Measurements from ENCODE around the gene CHCHD6. TPM values are rescaled to one million over a fixed set of nuclear protein-coding genes. Genes with fewer than 3 reads are reported as not detected.

The CHCHD6 gene
- total RNA-seq, 2 donors from 2014 or later = 9.3 to 13.2 TPM

GRCh38 chr3:126745760-126746394, 41.8 kb downstream of the CHCHD6 start:
- DNase-seq = peak; percentile 82
- no peak for TF ChIP-seq CTCF (IDR thresholded peaks at IDR 0.05)
- no peaks in the 10 kb centered on the region for H3K36me3 ChIP-seq
- no peak overlapping the region for H3K4me3 ChIP-seq
- no peaks in the 10 kb centered on the region for H3K27me3 ChIP-seq
- no peaks in the 10 kb centered on the region for H3K4me1 ChIP-seq
- no peaks in the 10 kb centered on the region for H3K9me3 ChIP-seq
- H3K27ac ChIP-seq = no peak overlapping the region
- intact Hi-C loops (cut with DNase I) = no loop called here
- H3K9ac ChIP-seq (ENCODE audit: low read depth in 2 of 2, low read length in 2 of 2) = no peak overlapping the region

GRCh38 chr3:126746395-126747177, 42.5 kb downstream of the CHCHD6 start:
- no peak for DNase-seq
- intact Hi-C loops (cut with DNase I) = no loop called here
- Histone ChIP-seq H3K4me3 (no peak overlapping the region), H3K9me3 (no peaks in the 10 kb centered on the region), H3K36me3 (no peaks in the 10 kb centered on the region), H3K9ac (ENCODE audit: low read depth in 2 of 2, low read length in 2 of 2) (no peak overlapping the region), H3K27ac (no peak overlapping the region), H3K27me3 (no peaks in the 10 kb centered on the region), H3K4me1 (no peaks in the 10 kb centered on the region)
- TF ChIP-seq CTCF (IDR thresholded peaks at IDR 0.05) = no peak

GRCh38 chr3:126747768-126748167, 43.7 kb downstream of the CHCHD6 start:
- no peaks in the 10 kb centered on the region for H3K27me3 ChIP-seq
- no peaks in the 10 kb centered on the region for H3K9me3 ChIP-seq
- no peaks in the 10 kb centered on the region for H3K36me3 ChIP-seq
- DNase-seq = no peak
- H3K4me3 ChIP-seq = no peak overlapping the region
- H3K27ac ChIP-seq = no peak overlapping the region
- H3K4me1 ChIP-seq = no peaks in the 10 kb centered on the region
- intact Hi-C loops (cut with DNase I) = no loop called here
- no peak overlapping the region for H3K9ac ChIP-seq (ENCODE audit: low read depth in 2 of 2, low read length in 2 of 2)
- TF ChIP-seq CTCF (IDR thresholded peaks at IDR 0.05) = no peak

GRCh38 chr3:126748701-126749546, 44.9 kb downstream of the CHCHD6 start:
- no peak overlapping the region for H3K27ac ChIP-seq
- no peak overlapping the region for H3K4me3 ChIP-seq
- TF ChIP-seq CTCF (IDR thresholded peaks at IDR 0.05) = no peak
- H3K36me3 ChIP-seq = no peaks in the 10 kb centered on the region
- DNase-seq = no peak
- no peaks in the 10 kb centered on the region for H3K27me3 ChIP-seq
- H3K4me1 ChIP-seq = no peaks in the 10 kb centered on the region
- H3K9ac ChIP-seq (ENCODE audit: low read depth in 2 of 2, low read length in 2 of 2) = no peak overlapping the region
- H3K9me3 ChIP-seq = no peaks in the 10 kb centered on the region
- intact Hi-C loops (cut with DNase I) = no loop called here

GRCh38 chr3:126749547-126749875, 45.5 kb downstream of the CHCHD6 start:
- Histone ChIP-seq H3K4me3 (no peak overlapping the region), H3K9ac (ENCODE audit: low read depth in 2 of 2, low read length in 2 of 2) (no peak overlapping the region), H3K27ac (no peak overlapping the region), H3K36me3 (no peaks in the 10 kb centered on the region), H3K27me3 (no peaks in the 10 kb centered on the region), H3K9me3 (no peaks in the 10 kb centered on the region), H3K4me1 (no peaks in the 10 kb centered on the region)
- intact Hi-C loops (cut with DNase I) = no loop called here
- DNase-seq = no peak
- no peak for TF ChIP-seq CTCF (IDR thresholded peaks at IDR 0.05)

Data from colonic mucosa (tissue), 4 donors.